ENCODE measurements around the gene KCNJ12.

GRCh38 chr17:21419299-21420239 lies 43.4 kb downstream of the KCNJ12 start:
- TF ChIP-seq POLR2A (IDR thresholded peaks at IDR 0.05; ENCODE audit: low read length) (no peak), GATA1 (IDR thresholded peaks at IDR 0.05; ENCODE audit: low read depth, low read length) (no peak)
